HG02885 (cell line): ENCODE results near the gene BCL2L12.

ENCODE experiments used
- ATAC-seq: cut with Tn5 transposase; IDR thresholded peaks from one replicate; pipeline ENCODE4 v1.9.1; 2021; ENCODE audit warnings: mild to moderate bottlenecking; ENCODE audit not compliant: unreplicated experiment, poor library complexity

The BCL2L12 gene

DNA sequence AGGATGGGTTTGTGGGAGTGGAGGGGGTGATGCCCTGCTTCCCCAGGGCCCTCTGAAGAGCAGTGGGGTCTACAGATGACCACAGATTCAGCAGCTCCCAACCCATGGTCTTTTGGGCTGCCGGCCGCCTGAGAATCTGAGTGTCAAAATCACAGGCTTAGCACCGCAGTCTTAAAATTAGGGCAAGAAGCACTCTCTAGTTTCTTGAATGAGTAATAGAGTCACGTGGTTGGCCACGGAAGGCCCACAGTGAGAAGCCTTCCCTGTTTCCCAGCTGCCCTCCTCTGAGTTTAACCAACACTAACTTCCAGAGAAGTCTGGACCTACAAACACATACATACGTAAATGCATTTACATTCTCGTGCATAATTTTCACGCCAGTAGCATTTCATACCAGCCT, 16.5 kb downstream of the BCL2L12 start:
- ATAC-seq, result no peak

DNA sequence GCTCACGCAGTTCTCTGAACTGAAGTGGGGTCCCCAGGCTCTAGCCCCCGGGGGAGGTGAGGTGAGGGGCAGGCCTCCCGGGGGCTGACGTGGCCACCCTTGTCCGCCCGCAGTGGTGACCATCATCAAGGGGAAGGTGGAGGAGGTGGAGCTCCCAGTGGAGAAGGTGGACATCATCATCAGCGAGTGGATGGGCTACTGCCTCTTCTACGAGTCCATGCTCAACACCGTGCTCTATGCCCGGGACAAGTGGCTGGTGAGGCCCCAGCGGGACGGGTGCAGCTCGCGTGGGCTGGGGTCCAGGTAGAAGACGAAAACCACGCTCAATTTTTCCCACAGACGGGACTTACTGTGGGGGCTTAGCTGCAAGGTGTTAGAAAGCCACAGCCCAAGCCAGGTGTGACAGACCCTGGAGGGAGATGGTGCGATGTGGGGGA, 18.1 kb downstream of the BCL2L12 start:
- no peak for ATAC-seq

DNA sequence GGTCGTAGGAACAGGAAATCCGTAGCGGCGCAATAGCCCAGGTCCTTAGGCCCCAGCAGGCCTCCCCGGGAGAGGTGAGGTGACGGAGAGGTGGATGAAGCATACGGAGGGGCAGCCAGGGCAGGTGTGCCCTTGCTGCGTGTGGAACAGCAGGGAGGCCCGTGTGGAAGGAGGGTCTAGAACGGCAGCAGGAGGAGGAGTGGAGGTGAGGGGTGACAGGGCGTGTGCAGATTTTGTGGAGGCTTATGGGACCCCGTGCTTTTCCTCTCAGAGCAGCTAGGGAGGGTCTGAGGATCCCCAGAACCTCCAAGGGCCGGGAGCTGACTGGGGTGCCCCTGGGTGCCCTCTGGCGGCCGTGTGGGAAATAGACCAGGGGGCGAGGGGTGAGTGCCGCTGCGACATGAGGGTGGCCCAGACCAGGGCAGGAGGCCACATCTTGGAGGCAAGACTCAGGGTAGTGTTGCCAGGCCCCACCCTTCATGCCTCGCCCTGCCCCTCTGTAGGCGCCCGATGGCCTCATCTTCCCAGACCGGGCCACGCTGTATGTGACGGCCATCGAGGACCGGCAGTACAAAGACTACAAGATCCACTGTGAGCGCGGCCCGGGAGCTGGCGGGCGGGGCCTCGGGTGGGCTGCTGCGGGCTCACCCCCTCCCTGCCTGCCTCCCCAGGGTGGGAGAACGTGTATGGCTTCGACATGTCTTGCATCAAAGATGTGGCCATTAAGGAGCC, 18.7 kb downstream of the BCL2L12 start:
- ATAC-seq, result no peak

DNA sequence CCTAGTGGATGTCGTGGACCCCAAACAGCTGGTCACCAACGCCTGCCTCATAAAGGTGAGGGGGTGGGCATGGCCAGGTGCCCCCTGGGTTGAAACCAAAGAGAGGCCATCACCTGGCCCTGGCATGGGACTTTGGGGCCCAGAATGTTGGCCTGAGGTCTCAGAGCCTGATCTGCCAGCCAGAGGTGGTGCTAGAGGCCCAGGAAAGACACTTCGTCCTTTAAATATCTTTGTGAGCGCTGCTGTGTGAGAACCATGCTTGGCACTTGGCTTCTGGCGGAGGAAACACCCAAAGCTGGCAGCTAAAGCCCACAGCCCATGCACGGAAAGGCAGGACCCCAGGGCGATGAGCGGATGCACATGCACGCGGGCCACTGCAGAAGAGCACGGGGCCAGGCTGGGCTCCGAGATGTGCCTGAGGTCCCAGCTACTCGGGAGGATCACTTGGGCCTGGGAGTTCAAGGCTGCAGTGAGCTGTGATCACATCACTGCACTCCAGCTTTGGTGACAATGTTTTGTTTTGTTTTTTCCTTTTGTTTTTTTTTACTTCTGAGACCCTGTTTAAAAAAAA, 19.3 kb downstream of the BCL2L12 start:
- ATAC-seq, result no peak

- ATAC-seq, result no peak
These were observed 20.2 kb downstream of the BCL2L12 start for GRCh38 chr19:49685845-49686332.

DNA sequence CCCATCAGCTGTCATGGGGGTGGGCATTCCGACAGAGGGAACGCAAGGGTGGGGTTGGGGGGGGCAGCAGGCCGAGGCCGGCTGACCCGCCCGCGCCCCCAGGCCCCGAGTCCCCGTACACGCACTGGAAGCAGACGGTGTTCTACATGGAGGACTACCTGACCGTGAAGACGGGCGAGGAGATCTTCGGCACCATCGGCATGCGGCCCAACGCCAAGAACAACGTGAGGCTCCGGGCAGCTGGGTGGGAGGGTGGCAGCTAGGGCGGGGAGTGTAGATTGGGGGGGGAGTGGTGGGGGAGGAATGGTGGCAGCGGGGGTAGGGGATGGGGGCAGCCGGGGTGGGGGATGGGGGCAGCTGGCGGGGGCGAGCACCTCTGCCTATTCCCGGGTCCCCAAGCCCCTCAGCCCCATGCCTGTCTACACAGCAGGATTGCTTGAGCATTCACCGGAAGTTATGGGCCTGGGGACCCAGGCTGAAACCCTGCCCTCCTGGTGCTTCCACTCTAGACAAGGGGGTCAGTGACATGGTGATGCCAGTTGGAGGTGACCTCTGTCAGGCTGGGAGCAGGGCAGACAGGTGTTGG, 20.9 kb downstream of the BCL2L12 start:
- no peak for ATAC-seq

DNA sequence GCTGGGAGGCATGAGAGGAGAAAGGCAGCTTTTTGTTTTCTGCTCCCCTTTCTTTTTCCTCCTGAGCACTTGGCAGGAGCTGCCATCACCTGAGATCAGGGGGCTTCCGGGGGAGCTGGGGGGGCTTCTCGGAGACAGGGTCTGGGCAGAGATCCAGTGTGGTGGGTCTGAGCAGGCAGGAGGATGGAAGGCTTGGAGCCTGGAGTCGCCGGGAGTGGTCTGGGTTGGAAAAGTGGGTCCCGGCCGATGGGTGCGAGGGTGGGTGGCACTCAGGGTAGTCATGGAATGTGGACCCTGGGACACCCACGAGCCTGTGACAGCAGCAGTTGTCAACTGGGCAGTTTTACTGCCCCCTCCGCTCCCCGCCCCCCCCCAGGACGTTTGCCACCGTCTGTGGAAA, 21.4 kb downstream of the BCL2L12 start:
- no peak for ATAC-seq

GRCh38 chr19:49687566-49688316, 22.0 kb downstream of the BCL2L12 start:
- no peak for ATAC-seq

- no peak for ATAC-seq
These were observed 22.9 kb downstream of the BCL2L12 start for GRCh38 chr19:49688531-49689132.

DNA sequence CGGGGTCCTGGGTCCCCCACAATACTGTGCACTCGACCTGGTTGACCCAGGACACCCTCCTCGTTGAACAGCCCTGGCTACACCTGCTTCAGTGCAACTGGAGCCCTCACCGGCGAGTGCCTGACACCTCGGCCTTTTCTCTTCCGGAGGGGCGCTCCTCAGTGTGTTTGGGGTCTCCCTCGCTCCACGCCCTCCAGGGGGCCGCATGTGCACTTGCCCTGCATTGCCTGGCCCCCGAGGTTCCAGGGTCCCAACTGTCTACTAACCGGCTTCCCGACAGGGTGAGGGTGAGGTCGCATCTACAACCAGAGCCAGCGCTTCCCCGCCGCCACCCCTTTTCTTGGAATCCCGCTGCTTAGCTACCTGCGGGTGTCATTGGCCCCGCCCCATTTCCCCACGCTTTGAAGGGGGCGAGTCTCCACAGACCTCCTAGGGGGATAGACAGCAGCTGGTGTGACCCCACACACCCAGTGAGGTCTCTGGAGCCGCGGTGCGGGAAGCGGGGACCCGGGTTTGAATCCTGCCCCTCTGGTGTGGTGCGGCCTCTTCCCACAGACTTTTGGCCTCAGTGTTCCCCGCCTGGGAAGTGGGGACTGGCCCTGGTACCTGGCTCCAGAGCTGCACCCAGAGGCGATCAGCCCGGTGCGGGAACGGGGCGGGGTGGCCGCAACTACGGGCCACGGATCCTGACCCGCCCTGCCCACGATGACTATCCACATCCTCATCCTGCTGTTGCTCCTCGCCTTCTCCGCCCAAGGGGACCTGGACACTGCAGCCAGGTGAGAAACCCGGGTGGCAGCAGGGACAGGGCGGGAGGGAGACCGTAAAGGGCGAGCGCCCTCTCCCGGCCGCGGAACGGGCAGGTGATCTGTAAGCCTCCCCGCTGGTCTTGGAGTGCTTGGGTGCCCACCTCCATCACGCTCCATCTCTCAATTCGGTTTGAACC, 23.7 kb downstream of the BCL2L12 start, which contains the start of gene ADM5:
TSS of gene ADM5 (plus strand) at position 462 of the 946 bp plus-strand sequence. CDS start at position 706, 244 bp downstream.
- ATAC-seq, result no peak

GRCh38 chr19:49690079-49690655, 24.4 kb downstream of the BCL2L12 start:
- ATAC-seq, result no peak

DNA sequence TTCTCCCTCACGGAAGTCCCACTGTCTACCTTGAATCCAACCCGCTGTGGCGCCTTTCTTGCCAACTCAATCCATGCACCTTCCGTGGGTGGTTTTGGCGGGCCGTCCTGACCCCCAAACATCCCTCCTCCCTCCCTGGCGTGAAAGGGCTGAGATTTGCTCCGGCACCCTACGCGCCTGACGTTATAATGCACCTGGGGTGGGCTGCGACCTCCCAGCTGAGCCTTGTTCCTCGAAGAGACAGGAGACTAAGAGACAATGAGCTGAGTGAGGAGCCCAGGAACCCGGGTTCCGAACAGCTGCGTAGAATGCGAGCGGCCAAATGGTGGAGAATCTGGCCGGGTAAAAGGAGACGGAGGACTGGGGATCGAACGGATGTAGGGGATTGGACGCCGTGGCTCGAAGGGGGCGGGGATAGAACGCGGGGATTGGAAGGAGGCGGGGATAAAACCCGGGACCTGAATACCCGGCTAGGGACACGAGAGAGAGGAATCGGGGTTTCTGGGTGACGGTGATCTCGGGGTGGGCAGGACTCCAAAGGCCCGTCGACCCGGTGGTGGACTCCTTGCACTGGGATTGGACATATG, 25.0 kb downstream of the BCL2L12 start, which contains the start of gene CPT1C:
TSS of gene CPT1C (plus strand) at position 461 of the 587 bp plus-strand sequence. CDS start 1,137 bp downstream, outside the sequence.
- ATAC-seq, result no peak

GRCh38 chr19:49691243-49692146, 25.8 kb downstream of the BCL2L12 start:
- no peak for ATAC-seq

- ATAC-seq, result no peak
These were observed 26.4 kb downstream of the BCL2L12 start for GRCh38 chr19:49692147-49692506.

- no peak for ATAC-seq
These were observed 30.4 kb downstream of the BCL2L12 start for GRCh38 chr19:49696115-49696514.

- no peak for ATAC-seq
These were observed 31.1 kb downstream of the BCL2L12 start for GRCh38 chr19:49696865-49697264.

- no peak for ATAC-seq
These were observed 33.6 kb downstream of the BCL2L12 start for GRCh38 chr19:49699364-49699763.
